ENCODE data around the gene LRMDA.
"Not testable (repeated sequence)": the region's sequence is repeated elsewhere in the genome, so short reads cannot be mapped to it uniquely, and the experiment has no call there.

The LRMDA gene

GRCh38 chr10:75602341-75602740 is 170.9 kb downstream of the LRMDA start (continued):
- no peak for TF ChIP-seq ZBTB11 (tag by site-specific recombination; conservative IDR thresholded peaks at IDR 0.05; ENCODE audit: low read depth)

DNA sequence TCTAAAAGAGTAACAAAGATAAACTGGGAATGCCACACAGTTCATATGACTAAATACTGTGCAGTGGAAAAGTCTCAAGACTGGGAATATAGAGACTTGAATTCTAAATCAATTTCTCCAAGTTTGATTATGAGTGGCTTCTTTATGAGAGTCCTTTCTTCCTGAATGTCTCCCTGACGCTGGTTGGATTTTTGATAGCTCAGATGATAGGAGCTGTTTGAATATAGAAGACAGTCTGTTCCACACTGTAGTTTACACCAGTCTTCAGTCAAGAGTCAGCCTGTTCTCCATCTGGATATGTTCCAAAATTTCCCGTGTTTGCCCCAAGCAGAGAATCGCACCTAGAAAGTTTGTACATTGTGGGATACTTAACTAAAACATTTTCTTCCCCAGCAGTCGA is 173.7 kb downstream of the LRMDA start:
- POLR2A ChIA-PET, result no interaction called here

DNA sequence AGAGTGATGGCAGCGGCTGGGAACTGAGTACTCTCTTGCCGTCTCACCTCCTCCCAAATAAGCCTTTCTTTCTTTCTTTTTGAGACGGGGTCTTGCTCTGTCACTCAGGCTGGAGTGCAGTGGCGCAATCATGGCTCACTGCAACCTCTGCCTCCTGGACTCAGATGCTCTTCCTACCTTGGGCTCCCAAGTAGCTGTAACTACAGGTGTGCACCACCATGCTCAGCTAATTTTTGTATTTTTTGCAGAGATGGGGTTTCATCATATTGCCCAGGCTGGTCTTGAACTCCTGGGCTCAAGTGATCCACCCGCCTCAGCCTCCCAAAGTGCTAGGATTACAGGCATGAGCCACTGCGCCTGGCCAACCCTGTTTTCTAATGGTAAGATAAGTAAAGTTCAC is 174.4 kb downstream of the LRMDA start:
- H3K9me3 ChIP-seq (ENCODE audit: control insufficient read depth, insufficient read depth, low read depth, low read length); H3K27ac ChIP-seq (ENCODE audit: extremely low read depth, low read depth, low read length); POLR2A ChIA-PET; H3K36me3 ChIP-seq (ENCODE audit: control insufficient read depth in 2 of 2, insufficient read depth in 1 of 2, low read length in 2 of 2); H3K4me3 ChIP-seq (ENCODE audit: low read depth, low read length); CTCF ChIA-PET; H3K4me1 ChIP-seq (ENCODE audit: control insufficient read depth, insufficient read depth, low read length): not testable (repeated sequence)

More for the DNA sequence above, 173.7 kb downstream of the LRMDA start:
- H3K4me1 ChIP-seq (ENCODE audit: control insufficient read depth, insufficient read depth, low read length), result peaks cover 9% of the 10 kb centered on the region
- no peak overlapping the region for H3K27ac ChIP-seq (ENCODE audit: extremely low read depth, low read depth, low read length)
- no peak overlapping the region for H3K4me3 ChIP-seq (ENCODE audit: low read depth, low read length)
- H3K9me3 ChIP-seq (ENCODE audit: control insufficient read depth, insufficient read depth, low read depth, low read length), result no peaks in the 10 kb centered on the region
- H3K36me3 ChIP-seq (ENCODE audit: control insufficient read depth in 2 of 2, insufficient read depth in 1 of 2, low read length in 2 of 2), result no peaks in the 10 kb centered on the region
- CTCF ChIA-PET, result no interaction called here
- TF ChIP-seq ZNF792 (tag by site-specific recombination; IDR thresholded peaks at IDR 0.05), result no peak
- TF ChIP-seq GFI1B (tag by site-specific recombination; IDR thresholded peaks at IDR 0.05), result no peak
- TF ChIP-seq ZNF175 (tag by site-specific recombination; IDR thresholded peaks at IDR 0.05), result no peak
- 0 out of 2 replicates have a peak, but pooled peaks have one; percentile 49 for TF ChIP-seq ZBTB17 (tag by site-specific recombination; IDR thresholded peaks at IDR 0.05)

GRCh38 chr10:75606203-75606779 is 174.9 kb downstream of the LRMDA start:
- no peak overlapping the region for H3K4me3 ChIP-seq (ENCODE audit: low read depth, low read length)
- no peak overlapping the region for H3K27ac ChIP-seq (ENCODE audit: extremely low read depth, low read depth, low read length)
- CTCF ChIA-PET, result no interaction called here
- POLR2A ChIA-PET, result no interaction called here
- no peaks in the 10 kb centered on the region for H3K9me3 ChIP-seq (ENCODE audit: control insufficient read depth, insufficient read depth, low read depth, low read length)
- H3K36me3 ChIP-seq (ENCODE audit: control insufficient read depth in 2 of 2, insufficient read depth in 1 of 2, low read length in 2 of 2), result no peaks in the 10 kb centered on the region
- no peaks in the 10 kb centered on the region; the same call in 1 of the 2 replicates for H3K4me1 ChIP-seq (ENCODE audit: control insufficient read depth, insufficient read depth, low read length)
- TF ChIP-seq ZBTB8A (tag by site-specific recombination; IDR thresholded peaks at IDR 0.05), result peak; percentile 57
- TF ChIP-seq ZNF274 (IDR thresholded peaks at IDR 0.05; ENCODE audit: low read length), result no peak
- TF ChIP-seq ZNF274 (tag by site-specific recombination; IDR thresholded peaks at IDR 0.05; ENCODE audit: borderline replicate concordance), result no peak
- no peak for TF ChIP-seq ZNF16 (tag by site-specific recombination; IDR thresholded peaks at IDR 0.05; ENCODE audit: low read depth)
- peak; percentile 40; the same call in 1 of the 2 replicates for TF ChIP-seq ZNF335 (tag by site-specific recombination; conservative IDR thresholded peaks at IDR 0.05)
- no peak for TF ChIP-seq ZNF529 (tag by site-specific recombination; IDR thresholded peaks at IDR 0.05; ENCODE audit: insufficient replicate concordance)
- no peak for TF ChIP-seq GLI4 (tag by site-specific recombination; IDR thresholded peaks at IDR 0.05)
- no peak for TF ChIP-seq ZBTB11 (tag by site-specific recombination; conservative IDR thresholded peaks at IDR 0.05; ENCODE audit: low read depth)
- TF ChIP-seq, protein P1, sequence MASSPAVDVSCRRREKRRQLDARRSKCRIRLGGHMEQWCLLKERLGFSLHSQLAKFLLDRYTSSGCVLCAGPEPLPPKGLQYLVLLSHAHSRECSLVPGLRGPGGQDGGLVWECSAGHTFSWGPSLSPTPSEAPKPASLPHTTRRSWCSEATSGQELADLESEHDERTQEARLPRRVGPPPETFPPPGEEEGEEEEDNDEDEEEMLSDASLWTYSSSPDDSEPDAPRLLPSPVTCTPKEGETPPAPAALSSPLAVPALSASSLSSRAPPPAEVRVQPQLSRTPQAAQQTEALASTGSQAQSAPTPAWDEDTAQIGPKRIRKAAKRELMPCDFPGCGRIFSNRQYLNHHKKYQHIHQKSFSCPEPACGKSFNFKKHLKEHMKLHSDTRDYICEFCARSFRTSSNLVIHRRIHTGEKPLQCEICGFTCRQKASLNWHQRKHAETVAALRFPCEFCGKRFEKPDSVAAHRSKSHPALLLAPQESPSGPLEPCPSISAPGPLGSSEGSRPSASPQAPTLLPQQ (tag by site-specific recombination; IDR thresholded peaks at IDR 0.05), result no peak
